GM18499 (cell line): ENCODE data around the gene ACADS.
"Not testable (repeated sequence)": the region's sequence is repeated elsewhere in the genome, so short reads cannot be mapped to it uniquely, and the experiment has no call there.

Experiments used
- ATAC-seq: cut with Tn5 transposase; IDR thresholded peaks from one replicate; pipeline ENCODE4 v1.9.1; 2021; ENCODE audit warnings: moderate number of reproducible peaks; ENCODE audit not compliant: insufficient read depth, unreplicated experiment

The ACADS gene

DNA sequence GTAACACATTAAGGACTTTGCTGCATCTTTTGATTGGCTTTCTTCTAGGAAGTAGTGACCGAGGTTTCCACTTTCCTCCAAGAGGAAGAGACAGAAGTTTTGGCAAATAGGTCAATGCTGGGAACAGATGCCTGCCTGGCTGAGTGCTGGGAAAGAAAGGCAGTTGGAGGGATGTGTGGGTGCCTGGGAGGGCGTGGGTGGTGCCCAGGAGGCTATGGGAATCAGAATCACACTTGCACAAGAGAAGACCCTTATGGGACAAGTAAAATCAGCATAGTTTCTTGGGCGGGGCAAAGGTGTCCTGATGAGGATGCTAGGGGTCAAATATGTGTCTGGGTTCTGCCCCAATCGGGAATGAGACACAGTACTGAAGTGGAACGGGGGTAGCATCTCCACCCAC is 906 bp upstream of the ACADS start:
- ATAC-seq, result no peak

DNA sequence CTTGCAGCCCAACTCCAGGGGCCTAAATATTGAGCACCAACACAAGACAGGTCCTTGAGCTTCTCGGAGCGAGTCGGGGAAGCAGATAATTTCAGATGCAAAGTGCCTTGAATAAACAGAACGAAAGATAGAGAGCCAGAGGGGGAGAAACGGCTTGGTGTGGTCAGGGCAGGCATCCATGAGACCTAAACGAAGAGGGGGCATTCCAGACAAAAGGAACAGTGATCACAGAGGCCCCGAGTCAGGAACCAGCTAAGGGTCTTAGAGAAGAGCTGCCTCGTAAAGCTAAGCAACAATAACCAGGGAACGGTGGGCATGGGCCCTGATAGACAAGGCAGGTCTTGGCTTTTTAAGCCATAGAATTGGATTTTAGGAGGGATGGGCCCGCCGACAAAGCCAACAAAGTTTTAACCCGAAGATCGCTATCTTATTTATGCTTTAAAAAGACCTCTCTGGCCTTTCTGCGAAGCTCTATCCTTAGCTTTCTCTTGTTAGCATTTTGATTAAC is 421 bp upstream of the ACADS start:
- ATAC-seq, result no peak

DNA sequence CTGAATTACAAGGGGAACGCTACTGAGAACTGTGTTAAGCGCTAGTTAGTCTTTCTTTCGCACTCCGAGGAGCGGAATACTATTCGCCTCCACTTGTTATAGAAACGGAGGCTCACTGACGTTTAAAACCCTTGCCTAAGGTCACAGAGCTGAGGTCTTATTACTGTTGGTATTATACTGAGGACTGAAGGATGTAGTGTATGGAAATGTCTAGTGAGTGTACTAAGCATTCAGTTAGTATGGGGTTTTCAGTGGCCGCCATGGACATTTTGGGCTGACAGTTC is 826 bp downstream of the ACADS start:
- ATAC-seq, result no peak

DNA sequence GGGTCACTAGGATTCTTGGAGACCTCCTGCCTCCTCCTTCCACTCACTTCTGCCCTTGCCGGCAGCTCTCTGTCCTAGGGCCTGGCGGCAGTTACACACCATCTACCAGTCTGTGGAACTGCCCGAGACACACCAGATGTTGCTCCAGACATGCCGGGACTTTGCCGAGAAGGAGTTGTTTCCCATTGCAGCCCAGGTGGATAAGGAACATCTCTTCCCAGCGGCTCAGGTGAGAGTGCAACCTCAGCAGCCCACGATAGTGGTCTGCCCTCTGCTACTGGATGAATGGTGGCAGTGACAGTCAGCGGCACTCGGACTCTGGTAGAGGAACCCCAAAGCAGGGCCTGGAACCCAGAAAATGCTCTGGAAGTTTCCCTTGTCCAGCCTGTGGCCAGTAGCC is 1.3 kb downstream of the ACADS start:
- ATAC-seq, result no peak

DNA sequence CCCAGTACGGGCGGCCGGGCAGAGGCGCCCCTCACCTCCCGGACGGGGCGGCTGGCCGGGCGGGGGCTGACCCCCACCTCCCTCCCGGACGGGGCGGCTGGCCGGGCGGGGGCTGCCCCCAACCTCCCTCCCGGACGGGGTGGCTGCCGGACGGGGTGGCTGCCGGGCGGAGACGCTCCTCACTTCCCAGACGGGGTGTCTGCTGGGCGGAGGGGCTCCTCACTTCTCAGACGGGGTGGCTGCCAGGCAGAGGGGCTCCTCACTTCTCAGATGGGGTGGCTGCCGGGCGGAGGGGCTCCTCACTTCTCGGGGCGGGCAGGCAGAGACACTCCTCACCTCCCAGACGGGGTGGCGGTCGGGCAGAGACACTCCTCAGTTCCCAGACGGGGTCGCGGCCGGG is 6.6 kb downstream of the ACADS start:
- ATAC-seq, result not testable (repeated sequence)

DNA sequence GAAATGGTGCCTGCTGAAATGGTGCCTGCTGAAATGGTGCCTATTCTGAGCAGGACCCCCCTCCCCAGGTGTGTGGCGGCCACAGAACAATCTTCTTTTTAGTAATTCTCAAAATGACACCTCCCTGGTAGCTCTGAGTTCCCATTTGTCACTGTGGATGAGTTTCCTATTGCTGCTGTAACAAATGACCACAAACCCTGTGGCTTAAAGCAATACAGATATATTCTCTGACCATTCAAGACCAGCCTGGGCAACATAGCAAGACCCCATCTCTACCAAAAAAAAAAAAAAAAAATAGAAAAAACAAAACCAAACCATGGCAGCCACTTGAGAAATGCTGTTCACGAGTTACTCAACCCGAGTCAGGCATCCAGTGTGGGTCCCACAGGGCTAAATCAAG is 7.9 kb downstream of the ACADS start:
- no peak for ATAC-seq

DNA sequence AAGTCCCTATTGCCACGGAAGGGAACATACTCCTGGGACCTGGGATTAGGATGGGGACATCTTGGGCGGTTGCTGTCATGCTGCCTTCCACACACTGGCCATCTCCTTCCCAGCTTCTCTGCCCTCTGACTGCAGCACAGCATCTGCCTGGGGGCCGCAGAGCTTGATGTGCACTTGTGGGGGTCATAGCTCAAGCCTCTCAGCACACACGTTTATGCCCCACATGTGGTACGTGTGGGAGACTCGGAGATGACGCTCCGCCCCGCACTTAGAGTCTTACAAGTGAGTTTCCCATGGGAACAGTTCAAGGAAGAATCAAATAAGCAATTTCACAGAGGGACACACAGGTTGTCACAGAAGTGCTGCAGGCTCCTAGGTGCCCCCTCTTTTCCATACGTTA is 8.6 kb downstream of the ACADS start:
- no peak for ATAC-seq

DNA sequence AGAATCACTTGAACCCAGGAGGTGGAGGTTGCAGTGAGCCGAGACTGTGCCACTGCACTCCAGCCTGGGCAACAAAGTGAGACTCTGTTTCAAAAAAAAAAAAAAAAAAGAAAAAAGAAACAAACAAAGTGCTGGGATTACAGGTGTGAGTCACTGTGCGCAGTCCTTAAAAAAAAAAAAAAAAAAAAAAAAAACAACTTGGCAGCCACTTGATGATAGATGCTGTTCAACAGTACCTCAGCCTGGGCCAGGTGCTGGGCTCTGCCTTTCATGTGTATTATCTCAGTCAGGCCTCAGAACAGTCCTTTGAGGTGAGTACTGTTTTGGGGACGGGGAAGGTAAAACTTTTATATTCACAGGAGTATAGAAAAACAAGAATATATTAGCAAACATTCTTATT is 9.6 kb downstream of the ACADS start:
- ATAC-seq, result no peak

DNA sequence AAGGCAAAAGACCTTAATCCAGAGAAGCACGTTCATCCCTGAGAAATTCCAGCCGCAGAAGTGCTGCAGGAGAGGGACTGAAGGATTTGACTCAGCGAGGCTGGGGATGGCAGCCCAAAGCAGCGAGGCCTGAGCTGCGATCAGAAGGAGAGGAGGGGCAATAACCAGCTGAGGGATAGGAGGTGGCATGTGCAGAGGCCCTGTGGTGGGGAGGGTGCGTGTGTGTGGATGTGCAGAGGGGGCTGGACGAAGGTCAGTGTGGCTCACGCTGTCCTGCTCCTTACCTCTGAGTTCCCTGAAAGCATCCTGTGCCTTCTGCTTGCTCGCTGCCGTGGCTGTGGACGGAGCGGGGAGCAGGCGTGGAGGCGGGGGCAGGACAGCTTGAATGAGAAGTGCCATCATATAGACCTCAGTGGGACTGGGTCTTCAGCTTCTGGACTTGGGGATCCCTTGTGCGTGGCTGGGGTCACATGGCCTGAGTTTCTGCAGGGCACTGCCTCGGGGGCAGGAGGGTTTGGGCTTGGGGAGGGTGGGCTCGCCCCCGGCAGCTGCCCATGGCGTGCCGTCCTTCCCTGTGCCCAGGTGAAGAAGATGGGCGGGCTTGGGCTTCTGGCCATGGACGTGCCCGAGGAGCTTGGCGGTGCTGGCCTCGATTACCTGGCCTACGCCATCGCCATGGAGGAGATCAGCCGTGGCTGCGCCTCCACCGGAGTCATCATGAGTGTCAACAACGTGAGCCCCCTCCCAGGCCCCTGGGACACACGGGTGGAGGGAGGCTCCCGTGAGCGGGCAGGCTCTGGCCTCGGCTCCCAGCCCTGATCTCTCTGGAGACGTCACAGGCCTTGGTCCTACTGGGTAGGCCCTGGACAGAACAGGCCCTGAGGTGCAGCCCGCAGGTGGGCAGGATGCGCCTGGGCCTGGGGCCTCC is 11.0 kb downstream of the ACADS start:
- ATAC-seq, result no peak

DNA sequence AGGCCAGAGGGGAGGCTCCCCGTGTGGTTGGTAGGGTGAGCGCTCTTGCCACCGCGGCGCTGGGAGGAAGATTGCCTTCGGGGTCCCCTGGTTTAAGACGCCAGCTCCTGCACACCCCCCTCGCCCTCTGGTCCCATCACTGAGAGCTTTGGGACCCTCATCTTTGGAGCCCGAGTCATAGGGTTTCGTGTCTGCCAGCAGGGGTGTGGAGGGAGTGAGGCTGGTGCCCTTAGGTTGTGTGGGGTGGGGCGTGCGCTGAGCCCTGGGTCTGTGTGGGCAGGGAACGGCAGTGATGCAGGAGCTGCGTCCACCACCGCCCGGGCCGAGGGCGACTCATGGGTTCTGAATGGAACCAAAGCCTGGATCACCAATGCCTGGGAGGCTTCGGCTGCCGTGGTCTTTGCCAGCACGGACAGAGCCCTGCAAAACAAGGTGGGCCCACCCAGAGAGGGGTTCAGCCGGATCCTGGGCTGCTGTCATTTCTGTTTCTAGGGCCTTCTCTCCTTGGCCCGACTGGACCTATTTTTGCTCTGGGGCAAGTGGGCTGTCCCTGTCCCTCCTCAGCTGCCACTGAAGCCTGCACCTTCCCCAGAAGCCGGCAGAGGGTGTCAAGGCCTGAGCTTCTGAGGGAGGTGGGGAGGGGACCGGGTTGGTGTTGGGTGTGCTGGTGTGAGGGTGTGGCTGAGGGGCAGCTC is 12.1 kb downstream of the ACADS start:
- no peak for ATAC-seq

DNA sequence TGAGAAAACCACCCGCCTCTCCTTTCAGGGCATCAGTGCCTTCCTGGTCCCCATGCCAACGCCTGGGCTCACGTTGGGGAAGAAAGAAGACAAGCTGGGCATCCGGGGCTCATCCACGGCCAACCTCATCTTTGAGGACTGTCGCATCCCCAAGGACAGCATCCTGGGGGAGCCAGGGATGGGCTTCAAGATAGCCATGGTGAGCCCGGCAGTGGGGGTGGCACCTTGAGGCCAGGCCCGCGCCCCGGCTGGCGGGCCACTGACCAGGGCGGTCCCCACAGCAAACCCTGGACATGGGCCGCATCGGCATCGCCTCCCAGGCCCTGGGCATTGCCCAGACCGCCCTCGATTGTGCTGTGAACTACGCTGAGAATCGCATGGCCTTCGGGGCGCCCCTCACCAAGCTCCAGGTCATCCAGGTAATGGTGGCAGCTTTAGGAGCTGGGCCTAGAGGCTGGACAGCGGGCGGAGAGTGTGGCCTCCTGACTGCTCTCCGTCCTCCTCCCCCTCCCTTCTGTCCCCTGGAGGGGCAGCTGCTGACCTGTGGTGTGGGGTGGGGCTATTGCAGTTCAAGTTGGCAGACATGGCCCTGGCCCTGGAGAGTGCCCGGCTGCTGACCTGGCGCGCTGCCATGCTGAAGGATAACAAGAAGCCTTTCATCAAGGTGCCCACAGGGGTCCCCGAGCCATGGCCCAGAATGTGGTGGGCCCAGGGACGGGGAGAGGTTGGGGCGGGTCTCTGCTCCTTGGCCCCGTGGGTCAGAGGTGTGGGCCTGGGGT is 12.8 kb downstream of the ACADS start:
- ATAC-seq, result no peak

DNA sequence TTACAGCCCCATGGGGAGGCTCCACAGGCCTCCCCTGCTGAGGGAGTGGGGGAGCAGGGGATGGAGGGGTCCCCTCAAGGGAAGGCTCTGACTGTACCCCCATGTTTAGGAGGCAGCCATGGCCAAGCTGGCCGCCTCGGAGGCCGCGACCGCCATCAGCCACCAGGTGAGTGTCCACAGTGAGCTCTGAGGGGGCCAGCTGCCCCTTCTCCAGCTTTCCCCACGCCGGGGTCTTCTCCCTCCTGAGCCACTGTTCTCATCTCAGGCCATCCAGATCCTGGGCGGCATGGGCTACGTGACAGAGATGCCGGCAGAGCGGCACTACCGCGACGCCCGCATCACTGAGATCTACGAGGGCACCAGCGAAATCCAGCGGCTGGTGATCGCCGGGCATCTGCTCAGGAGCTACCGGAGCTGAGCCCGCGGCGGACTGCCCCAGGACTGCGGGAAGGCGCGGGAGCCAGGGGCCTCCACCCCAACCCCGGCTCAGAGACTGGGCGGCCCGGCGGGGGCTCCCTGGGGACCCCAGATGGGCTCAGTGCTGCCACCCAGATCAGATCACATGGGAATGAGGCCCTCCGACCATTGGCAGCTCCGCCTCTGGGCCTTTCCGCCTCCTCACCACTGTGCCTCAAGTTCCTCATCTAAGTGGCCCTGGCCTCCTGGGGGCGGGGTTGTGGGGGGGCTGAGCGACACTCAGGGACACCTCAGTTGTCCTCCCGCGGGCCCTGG is 13.6 kb downstream of the ACADS start:
- ATAC-seq, result no peak

DNA sequence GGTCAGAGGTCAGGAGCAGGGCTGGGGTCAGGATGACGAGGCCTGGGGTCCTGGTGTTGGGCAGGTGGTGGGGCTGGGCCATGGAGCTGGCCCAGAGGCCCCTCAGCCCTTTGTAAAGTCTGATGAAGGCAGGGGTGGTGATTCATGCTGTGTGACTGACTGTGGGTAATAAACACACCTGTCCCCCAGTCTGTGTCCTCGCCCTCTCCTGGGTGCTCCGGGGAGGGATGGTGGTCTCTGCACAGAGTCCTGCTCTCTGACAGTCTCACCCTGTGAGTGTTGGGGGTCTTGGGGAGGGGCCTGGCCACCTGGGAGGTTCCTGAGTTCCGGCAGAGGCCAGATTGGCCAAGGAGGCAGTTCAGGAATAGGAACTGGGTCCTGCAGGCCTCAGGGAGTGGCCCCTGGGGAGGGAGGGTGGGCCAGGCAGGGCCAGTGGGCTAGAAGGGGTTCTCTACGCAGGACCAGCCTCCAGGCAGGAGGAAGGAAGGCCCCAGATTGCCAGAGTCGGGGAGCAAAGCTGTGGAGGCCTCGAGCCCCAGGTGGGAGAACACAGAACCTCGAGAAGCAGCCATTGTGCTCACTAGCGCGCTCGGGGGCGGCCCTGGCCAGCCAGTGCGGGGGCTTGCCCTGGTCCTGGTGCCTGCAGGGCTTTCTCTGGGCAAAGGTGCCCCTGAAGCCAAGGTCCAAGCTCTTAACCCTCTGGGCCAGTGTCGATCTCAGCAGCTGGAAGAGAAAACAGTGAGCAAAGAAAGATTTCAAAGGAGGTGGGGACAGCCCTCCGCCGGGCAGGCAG is 14.4 kb downstream of the ACADS start:
- ATAC-seq, result no peak

DNA sequence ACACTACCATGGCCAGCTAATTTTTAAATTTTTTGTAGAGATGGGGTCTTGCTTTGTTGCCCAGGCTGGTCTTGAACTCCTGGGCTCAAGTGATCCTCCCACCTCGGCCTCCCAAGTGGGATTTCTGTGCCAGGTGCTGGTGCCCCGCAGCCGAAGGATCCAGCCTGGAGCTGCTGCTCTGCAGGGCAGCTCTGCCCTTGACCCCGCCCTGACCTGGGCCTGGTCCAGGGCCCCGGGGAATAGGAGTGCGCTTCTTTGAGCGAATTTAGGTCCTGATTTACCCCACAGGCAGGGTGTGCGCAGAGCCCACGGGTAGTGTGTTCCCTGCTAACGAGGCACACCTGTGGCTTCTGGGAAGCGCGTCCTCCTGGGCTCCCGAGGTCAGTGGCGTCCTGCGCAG is 15.2 kb downstream of the ACADS start:
- ATAC-seq, result no peak

DNA sequence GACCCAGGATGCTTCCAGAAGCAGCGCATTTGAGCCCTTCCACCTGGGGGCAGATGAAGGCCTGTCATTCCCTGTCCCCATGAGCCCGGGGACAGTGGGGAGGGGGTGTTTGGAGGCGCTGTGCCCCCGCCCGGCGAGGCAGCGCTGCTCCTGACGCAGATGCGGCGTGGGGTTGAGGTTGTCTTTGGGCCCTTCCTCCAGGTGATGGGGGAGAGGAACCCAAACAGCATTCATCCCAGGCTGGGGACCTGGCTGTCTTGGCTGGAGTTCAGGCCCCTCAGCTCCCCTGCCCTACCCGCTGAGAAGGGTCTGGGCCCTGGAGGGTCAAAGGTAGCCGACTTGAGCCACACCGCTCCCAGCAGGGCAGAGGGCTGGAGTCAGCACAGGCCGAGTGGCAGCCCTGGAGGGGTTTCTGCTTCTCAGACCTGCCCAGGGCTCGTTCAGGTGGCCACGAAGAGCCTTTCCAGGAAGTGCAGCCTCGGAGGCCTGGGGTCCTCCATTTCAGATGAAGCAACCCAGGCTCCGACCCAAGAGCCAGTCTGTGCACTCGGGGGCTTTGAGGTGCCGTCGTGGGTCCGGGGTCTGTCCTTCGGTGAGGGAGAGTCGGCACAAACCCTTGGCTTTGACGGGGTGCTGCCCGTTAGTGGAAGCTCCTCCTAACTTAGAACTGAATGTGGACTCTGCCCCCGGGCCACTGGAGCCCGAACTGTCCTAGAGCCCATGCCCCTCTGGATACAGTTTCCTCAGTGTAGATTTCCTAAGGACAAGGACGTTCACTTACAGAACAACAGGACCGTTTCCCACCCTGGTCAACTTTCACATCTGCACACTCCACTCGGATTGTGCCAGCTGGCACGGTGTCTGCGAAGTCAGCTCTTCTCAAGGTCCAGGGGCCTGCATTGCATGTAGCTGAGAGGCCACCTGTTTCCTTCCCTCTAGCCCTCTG is 16.1 kb downstream of the ACADS start:
- no peak for ATAC-seq

DNA sequence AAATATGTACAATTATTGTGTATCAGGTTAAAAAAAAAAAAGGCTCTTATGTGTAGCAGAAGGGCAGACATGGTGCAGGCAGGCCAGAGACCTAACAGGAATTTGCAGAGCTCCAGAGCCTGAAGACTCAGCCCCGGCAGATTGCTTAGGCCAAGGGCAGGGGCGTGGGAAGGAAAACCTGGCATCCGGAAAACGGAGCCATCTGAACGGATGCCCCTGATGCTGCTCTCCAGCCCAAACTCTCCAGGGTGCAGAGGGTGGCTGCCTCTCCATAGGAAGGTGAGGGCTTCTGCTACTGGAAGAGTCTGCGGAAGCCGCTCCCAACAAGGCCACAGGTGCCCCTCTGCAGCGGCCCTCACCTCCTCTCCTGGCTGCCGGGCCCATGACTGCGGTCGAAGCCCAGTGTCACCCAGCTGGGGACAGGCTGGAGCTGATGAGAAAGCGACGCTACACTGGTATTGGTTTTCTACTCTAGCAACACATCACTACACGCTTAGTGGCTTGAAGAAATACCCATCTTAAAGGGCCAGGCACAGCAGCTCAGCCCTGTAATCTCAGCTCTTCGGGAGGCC is 19.4 kb downstream of the ACADS start:
- ATAC-seq, result no peak

DNA sequence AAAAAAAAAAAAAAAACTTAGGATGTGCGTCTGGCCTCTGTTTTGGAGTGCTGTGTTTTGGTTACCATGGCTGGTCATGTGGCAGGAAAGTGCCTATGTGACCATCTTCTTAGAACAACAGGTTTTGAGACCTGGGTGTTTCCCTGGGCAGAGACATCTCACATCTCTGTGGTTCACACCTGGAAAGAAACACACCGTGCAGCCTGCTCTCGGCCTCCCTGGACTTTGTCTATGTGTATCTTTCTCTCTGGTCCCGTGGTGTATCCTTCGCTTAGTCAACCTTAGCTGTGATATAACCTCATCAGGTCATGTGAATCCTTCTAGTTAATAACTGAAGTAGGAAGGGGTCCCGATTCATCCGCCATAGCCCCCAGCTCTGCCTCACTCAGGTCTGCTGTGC is 22.6 kb downstream of the ACADS start:
- ATAC-seq, result no peak

DNA sequence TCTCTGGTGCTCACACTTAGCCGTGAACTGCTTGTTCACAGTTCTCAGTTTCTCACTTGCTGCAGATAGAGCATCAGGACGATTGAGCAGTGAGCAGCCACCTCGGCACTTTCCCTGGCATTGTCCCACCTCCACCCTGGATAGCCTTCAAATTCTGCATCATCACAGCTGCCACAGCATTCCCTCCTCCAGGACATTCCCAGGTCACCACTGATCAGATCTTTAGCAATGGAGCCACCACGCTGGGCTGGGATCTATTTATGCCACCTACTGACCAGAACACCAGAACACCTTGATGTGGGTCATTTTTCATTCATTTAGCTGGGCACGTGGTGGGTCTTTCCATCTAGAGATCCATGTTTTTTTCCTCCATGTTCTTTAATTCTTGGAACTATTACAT is 23.6 kb downstream of the ACADS start:
- ATAC-seq, result no peak
